ENCODE data around the gene NOP14.
A peak's percentile ranks its signal among the peaks of the same experiment; 100 is the strongest.
"Not testable (repeated sequence)": the region's sequence is repeated elsewhere in the genome, so short reads cannot be mapped to it uniquely, and the experiment has no call there.

The NOP14 gene

DNA sequence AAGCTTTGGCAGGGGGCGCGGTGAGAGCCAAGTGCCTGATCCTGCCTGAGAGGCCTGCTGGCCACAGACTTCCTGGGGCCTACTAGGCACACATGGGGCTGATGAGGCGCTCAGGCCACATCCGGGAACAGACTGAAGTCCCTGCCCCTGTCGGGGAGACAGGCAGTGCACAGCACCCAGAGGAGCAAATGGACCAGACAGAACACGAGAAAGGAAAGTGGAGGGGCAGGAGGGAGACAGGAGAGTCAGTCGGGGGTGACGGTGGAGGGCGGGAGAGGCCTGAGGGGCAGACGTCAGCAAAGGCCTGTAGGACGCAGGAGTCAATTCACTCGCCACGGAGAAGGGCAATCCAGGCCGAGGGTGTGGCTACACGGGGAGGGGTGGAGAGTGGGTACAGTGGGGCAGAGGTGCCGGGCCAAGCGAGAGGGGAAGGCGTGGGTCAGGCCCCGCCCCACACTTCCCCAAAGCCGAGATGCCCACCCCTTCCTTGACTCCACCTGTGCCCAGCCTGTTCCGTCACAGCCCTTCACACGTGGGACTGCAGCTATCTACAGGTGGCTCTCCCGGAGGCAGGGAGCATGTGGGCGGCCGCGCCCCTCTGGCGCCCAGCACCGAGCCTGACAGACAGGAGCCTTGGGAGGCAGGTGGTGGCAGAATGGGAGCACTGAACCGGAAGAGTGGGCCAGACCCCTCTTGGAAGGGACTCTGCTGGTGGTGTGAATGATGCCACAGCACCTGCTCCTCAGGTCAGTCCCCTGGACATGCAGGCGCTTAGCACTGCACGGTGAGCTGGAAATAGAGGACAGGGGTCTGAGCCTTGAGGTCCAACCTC lies 20.5 kb downstream of the NOP14 start:
- no peak for DNase-seq (ENCODE audit: low read depth)

DNA sequence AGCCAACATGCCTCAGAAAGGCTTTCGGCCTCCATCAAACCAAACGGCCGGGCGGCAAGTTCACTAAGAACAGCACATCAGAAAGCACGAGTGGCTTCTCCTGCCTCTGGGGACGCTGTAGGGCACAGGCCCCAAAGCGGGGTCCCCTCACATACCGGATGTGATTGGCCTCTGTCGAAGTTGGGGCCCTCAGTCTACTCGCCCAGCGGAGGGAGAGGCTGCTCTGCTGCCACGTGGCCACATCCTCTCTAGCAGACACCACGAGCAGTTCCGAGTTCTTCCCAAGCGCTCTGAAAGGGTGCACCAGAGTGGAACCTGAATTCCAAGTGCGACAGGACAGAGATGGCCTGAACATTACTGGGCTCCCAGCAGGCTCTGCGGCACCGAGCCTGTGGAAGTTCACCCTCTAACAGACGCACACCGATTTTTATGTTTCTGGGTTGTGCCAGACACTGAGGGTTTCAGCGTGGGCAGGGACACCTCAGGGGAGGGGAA lies 21.1 kb downstream of the NOP14 start:
- DNase-seq (ENCODE audit: low read depth), result no peak

- DNase-seq (ENCODE audit: low read depth), result no peak
Measured at GRCh38 chr4:2941138-2942036, 21.8 kb downstream of the NOP14 start.

DNA sequence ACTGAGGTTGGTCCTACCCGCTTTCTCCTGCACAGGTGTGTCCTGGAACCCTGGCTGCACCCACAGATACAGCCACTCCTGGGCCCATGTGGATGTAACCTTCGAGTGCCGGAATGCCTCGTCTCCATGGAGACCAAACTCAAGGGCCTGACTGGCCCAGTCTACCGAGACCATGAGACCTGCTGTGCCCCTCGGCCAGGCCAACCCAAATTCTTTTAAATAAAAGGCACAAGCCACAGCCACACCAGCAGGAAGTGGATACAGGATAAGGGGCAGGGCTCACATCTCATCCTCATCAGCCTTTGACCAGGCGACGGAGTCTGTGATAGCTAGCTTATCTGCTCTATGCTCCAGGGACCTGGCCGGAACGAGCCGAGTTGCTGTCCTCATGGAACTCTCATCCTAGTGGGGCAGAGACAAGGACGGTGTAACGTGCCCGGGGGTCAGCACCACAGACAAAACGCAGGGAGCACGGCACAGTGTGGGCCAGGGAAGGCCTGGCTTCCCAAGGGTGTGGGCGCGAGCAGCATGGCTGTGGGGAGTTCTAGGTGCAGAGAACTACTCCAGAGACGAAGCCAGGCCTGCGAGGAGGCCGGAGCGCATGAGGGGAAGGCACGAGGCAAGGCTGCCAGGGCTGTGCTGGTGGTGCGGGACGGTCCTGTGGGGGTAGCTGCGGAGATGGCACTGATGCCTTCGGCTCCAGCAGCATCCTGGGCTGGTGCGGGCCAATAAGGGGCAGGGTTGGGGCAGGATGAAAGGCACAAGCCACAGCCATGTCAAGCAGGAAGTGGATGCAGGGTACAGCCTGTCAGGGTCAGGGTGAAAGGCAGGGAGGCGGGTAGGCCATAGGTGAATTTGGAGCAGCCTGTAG lies 22.7 kb downstream of the NOP14 start:
- no peak for DNase-seq (ENCODE audit: low read depth)

- no peak for DNase-seq (ENCODE audit: low read depth)
Measured at GRCh38 chr4:2939383-2940243, 23.6 kb downstream of the NOP14 start.

DNA sequence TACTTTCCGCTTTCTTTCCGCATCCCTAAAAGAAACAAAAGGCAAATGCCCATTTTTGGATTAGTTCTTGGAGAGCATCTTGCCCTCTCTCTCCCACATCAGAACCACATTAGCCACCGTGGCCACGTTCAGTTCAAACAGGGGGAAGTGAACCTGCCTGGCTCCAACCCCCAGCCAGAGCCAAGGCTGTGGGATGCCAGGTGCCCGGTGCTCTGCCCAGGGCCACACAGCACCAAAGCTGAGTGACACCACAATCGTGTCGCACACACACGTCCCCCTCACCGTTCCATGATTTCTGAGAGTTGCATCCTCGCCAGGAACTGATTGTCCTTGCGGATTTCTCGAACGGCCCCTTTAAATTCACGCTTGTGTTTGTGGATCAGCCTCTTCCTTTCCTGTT lies 24.3 kb downstream of the NOP14 start:
- no peak for DNase-seq (ENCODE audit: low read depth)

- not testable (repeated sequence) for DNase-seq (ENCODE audit: low read depth)
Measured at GRCh38 chr4:2938411-2938810, 24.8 kb downstream of the NOP14 start.

DNA sequence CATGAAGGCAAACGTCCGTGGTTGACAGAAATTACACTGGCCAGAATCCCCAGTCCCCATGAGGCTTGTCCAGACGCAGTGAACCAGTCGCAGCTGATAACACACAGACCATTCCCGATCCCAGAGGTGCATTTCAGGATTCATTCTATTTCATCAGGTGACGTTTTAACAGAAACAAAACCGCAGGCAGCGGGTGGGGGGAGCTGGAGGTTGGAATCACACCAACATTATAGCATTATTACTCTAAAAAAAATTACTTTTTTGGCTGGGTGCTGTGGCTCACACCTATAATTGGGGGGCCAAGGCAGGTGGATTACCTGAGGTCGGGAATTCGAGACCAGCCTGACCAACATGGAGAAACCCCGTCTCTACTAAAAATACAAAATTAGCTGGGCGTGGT lies 25.2 kb downstream of the NOP14 start:
- DNase-seq (ENCODE audit: low read depth), result no peak

GRCh38 chr4:2937146-2937857 lies 25.9 kb downstream of the NOP14 start:
- no peak for DNase-seq (ENCODE audit: low read depth)

DNA sequence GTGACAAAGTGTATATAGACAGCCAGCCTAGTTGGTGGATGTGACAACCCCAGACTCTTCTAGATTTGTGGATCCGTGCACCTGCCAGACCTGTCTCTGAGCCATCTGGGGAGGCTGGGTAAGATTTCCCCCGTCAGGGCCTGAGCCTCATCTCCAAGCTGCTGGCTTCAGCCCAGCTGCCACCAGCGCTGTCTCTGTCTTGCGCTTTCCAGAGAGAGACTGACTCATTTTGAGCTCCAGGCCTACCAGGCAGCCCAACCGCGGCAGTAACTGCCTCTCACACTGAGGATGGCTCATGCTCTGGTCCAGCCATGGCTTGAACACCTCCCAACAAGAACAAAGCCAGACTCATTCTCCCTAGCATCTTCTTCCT lies 26.4 kb downstream of the NOP14 start:
- no peak for DNase-seq (ENCODE audit: low read depth)

DNA sequence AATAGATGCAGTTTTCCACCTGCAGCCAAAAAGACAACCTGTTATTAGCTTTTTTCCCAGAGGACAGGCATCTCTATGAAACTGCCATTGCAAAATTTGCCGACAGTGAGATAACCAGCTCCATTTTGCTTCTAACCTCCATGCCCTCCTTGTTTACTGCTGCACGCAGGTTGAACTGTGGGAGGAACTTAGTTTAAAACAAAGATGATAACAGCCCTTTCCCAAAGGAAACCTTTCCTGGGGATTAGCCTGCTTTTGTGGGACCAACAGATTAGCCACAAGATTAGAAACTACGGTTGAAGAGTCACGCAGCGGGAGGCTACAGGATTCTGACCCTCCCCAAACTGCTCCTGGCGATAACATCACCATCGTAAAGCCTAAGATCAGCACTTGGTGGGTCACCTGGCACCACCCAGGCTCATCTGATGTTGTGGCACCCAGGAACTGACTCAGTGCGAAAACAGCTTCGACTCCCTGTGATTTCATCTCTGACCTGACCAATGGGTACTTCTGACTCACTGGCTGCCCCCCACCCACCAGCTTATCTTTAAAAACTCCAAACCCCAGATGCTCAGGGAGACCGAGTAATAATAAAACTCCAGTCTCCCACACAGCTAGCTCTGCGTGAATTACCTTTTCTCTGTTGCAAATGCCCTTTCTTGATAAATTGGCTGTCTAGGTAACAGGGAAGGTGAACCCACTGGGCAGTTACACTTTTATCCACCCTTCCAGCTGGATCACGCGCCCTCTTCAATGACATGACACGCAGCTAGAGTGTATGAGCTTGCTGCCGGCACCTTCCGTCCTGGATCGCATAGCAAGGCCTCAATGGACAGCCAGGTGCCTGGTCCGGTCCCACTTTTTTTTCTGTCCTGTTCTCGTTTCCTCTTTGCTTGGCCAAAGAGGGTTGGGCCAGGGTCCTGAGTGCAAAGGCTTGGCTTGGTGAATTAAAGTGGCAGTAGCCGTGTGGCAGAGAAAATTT lies 27.2 kb downstream of the NOP14 start:
- no peak for DNase-seq (ENCODE audit: low read depth)

DNA sequence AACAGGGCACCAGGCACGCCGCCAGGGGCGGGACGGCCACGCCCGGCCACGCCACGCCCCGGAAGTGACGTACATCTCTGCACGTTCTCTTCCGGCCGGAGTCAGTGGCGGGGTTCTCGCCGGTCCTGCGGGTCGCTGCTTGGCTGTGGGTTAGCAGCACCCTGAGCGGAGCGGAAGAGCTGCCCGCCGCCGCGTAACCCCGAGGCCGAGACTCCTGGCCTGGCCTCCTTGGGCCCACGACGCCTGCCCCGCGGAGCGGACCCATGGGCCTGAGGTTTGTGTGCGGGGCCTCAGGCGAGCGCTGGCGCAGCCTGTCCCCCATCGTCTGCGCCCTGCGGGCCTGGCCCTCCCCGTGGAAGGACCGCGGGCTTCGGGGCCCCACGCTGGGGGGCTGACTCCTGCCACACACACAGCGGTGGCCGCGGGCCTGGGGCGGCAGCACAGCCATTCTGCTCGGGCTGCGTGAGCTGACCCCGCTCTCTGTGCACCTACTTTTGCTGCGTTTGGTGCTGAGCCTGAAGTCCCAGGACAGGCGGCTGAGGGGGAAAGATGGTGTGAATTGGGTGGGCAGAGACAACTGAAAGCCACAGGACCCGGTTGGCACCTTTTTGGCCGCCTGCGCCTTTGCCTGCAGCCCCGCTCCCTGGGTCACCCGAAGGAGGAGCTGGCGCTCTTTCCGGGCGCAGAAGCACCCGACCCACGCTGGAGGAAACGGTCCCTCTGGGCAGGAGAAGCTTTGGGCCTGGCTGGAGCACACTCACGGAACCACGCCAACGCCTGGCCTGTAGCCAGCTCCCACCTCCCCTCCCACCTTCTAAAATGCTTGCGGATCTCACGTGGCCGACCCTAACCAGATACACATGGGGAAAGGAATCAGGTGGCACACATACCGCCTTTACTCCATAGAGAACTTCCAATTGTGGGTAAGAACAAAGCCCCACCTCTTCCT lies 28.1 kb downstream of the NOP14 start:
- peak; percentile 94 for DNase-seq (ENCODE audit: low read depth)

- DNase-seq (ENCODE audit: low read depth), result no peak
Measured at GRCh38 chr4:2934077-2934812, 29.0 kb downstream of the NOP14 start.

DNA sequence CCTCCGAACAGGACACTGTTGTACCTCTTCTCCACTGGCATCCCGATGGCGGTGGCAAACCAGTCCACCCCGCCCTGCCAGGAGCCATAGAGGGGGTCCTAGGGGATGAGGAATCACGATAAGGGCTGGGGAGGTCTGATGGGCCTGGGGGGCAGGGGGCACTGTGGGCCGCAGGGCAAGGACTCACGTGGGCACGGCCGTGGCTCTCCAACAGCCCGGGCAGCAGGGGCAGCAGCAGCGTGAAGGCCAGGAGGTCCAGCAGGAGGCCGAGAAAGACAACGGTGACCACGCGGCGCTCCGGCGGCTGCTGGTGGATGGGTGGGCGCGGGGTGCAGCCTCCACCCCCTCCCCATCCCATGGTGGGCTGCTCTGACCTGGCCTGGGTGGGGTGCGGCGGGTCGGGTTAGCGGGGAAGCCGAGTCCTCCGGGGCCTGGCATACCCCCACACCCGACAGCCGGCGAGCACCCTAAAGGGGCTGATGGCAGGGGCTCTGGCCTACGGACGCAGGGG lies 29.6 kb downstream of the NOP14 start:
- no peak for DNase-seq (ENCODE audit: low read depth)

DNA sequence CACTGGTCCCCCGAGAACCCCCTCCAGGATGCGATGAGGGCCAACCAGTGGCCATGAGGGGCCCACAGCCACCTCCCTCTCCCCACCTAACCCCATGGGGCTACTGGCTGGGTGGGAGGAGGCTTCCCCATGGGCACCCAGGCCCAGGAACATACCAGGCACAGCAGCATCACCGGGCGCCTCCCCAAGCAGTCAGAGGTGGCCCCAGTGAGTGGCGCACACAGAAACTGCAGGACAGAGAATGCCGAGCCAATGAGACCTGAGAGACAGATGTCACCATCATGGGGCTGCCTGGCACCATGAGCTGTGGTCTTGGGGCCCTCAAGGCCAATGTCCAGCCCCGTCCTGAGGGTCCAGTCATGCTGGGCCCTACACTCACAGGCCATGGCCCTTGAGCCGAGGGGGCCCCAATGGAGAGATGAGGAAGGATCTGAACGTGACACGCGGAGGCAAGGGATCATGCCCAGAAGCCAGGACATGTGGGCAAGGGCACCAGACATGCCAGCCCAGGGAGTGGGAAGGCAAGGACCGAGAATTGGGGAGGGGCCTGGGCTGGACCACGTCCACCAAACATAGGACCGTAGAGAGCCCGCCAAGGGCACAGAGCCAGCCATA lies 30.1 kb downstream of the NOP14 start:
- no peak for DNase-seq (ENCODE audit: low read depth)

DNA sequence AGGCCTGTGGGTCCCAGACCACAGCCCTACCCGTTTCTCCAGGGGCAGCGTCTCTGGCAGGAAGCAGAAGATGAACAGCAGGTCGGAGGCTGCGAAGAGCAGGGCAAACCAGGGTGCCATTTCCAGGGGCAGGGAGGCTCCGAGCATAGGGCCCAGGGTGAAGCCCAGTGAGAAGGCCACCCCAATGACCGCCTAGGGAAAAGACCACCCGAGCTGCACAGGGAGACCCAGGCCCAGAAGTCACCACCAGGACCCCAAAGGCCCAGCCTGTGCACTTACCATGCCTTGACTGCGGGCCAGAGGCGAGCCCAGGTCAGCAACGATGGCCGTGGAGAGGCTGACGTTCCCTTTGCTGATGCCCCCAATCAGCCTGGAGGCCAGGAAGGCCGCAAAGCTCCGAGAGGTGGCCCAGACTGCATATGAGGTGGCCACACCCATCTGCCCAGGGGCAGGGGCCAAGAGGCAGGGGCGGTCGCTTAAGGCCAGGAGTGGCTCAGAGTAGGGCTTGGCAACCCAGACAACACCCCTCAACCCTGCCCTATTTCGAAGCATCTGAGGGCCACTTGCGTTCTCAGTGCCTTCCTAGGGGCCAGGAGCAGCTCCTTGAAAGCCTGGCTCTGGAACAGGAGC lies 30.8 kb downstream of the NOP14 start:
- no peak for DNase-seq (ENCODE audit: low read depth)

All from stimulated activated CD8-positive, alpha-beta memory T cell treated with anti-CD3 and anti-CD28 coated beads, Interleukin-15, amount 100 ng/mL, for 1 hour (primary cell).